A549 (cell line): ENCODE results near the gene THAP7.

ENCODE experiments used
- BHLHE40 ChIP-seq: IDR thresholded peaks from 2 replicates; pipeline ENCODE4 v1.6.1; 2012; ENCODE audit warnings: low read depth, low read length, inconsistent platforms
- CTCF ChIP-seq: fragments of >200 bp; sonication (Bioruptor Twin); formaldehyde crosslinking; IDR thresholded peaks from 3 replicates; pipeline ENCODE4 v1.5.1; 2016
- EP300 ChIP-seq, 2 experiments: fragments of >200 bp; sonication (Bioruptor Twin); formaldehyde crosslinking; IDR thresholded peaks; 2 replicates in 1 of 2; 3 replicates in 1 of 2; pipeline ENCODE4 v1.6.1; 2016 to 2017
- MAFK ChIP-seq: fragments of 450-650 bp; IDR thresholded peaks from 2 replicates; pipeline ENCODE4 v1.6.1; 2014; ENCODE audit not compliant: partially characterized antibody
- MAX ChIP-seq: IDR thresholded peaks from 2 replicates; pipeline ENCODE4 v1.6.1; 2012
- POLR2A ChIP-seq: IDR thresholded peaks from 2 replicates; pipeline ENCODE4 v1.6.1; 2012; ENCODE audit warnings: mild to moderate bottlenecking, low read length
- RAD21 ChIP-seq, 2 experiments: fragments of >200 bp in 1 of 2; sonication (Bioruptor Twin) in 1 of 2; formaldehyde crosslinking in 1 of 2; IDR thresholded peaks in 1 of 2; conservative IDR thresholded peaks in 1 of 2; 2 replicates in 1 of 2; 3 replicates in 1 of 2; pipeline ENCODE4 v1.6.1; 2012 to 2018; ENCODE audit warnings: inconsistent platforms in 1 of 2
- RNF2 ChIP-seq: fragments of 200-600 bp; sonication (generic); IDR thresholded peaks from 2 replicates; pipeline ENCODE4 v1.6.1; 2016; ENCODE audit warnings: low read depth, mild to moderate bottlenecking, antibody characterized with exemption, moderate library complexity, borderline replicate concordance
- SREBF2 ChIP-seq: fragments of 450-650 bp; IDR thresholded peaks from 2 replicates; pipeline ENCODE4 v1.6.1; 2014; ENCODE audit warnings: mild to moderate bottlenecking, moderate library complexity
- ZSCAN20 ChIP-seq: fragments of 250-450 bp; sonication (Bioruptor Pico); IDR thresholded peaks from 2 replicates; pipeline ENCODE4 v1.8.0; 2022; ENCODE audit warnings: mild to moderate bottlenecking, moderate library complexity

- no peak for TF ChIP-seq CTCF
- TF ChIP-seq POLR2A: no peak
- no peak for TF ChIP-seq BHLHE40
- TF ChIP-seq SREBF2: no peak
- no peak for TF ChIP-seq RAD21 (conservative IDR thresholded peaks at IDR 0.05 in 1 of 2, IDR thresholded peaks at IDR 0.05 in 1 of 2)
- TF ChIP-seq MAFK: no peak
- TF ChIP-seq ZSCAN20 (CRISPR knock-in tag): no peak
- TF ChIP-seq EP300 (IDR thresholded peaks at IDR 0.05): no peak
- no peak for TF ChIP-seq RNF2
- TF ChIP-seq MAX: no peak
These were observed 37.2 kb downstream of the THAP7 start for GRCh38 chr22:20964799-20965103.
